Kidney (tissue), 14 donors: ENCODE measurements around the gene WDHD1. TPM values are rescaled to one million over a fixed set of nuclear protein-coding genes. Genes with fewer than 3 reads are reported as not detected.

Experiments
- DNase-seq, 5 donors: peaks; one replicate each; pipeline ENCODE4 v3.0.0-alpha.2; 2013 to 2020
- FAIRE-seq: peaks from 2 replicates; lab custom pipeline; 2012; peaks lifted over from hg19 to GRCh38; lab: Jason Lieb, UNC
- H3K27ac ChIP-seq, 2 donors: one replicate each; pipeline ENCODE4 v1.7.0; 2013; ENCODE audit warnings: low read depth in 2 of 2, low read length in 2 of 2, inconsistent platforms in 1 of 2
- H3K27me3 ChIP-seq: one replicate; pipeline ENCODE4 v1.7.1; 2013; ENCODE audit warnings: low read length, inconsistent platforms; ENCODE audit not compliant: control insufficient read depth, insufficient read depth
- H3K36me3 ChIP-seq, 3 donors: one replicate each; pipeline versions ENCODE4 v1.7.0 to v1.7.1; 2013; ENCODE audit warnings: low read length in 3 of 3, control low read depth in 1 of 3, inconsistent platforms in 1 of 3; ENCODE audit not compliant: insufficient read depth in 3 of 3, control insufficient read depth in 2 of 3
- H3K4me1 ChIP-seq, 3 donors: one replicate each; pipeline versions ENCODE4 v1.7.0 to v1.7.1; 2013; ENCODE audit warnings: low read length in 3 of 3, inconsistent platforms in 1 of 3, low read depth in 1 of 3; ENCODE audit not compliant: control insufficient read depth in 2 of 3, insufficient read depth in 2 of 3
- H3K4me3 ChIP-seq, 3 donors: one replicate each; pipeline versions ENCODE4 v1.7.0 to v1.8.1; 2013; ENCODE audit warnings: low read length in 3 of 3, control low read depth in 1 of 3, inconsistent platforms in 1 of 3
- H3K9ac ChIP-seq, 3 donors: one replicate each; pipeline versions ENCODE4 v1.7.0 to v1.7.1; 2013; ENCODE audit warnings: low read length in 3 of 3, control low read depth in 1 of 3, inconsistent platforms in 1 of 3
- H3K9me3 ChIP-seq, 3 donors: one replicate each; pipeline versions ENCODE4 v1.7.0 to v1.7.1; 2013; ENCODE audit warnings: low read length in 3 of 3, control low read depth in 1 of 3, inconsistent platforms in 1 of 3; ENCODE audit not compliant: control insufficient read depth in 2 of 3, insufficient read depth in 1 of 3
- intact Hi-C: fragments of 100-400 bp; cut with DNase I; formaldehyde crosslinking; loops from one replicate; pipeline ENCODE4 v1.11.1; 2022
- polyA plus RNA-seq: library from polyadenylated mRNA; stranded (reverse); fragments of 350-450 nt; fragmentation: Illumina TruSeq; extraction: RNeasy Lipid Tissue Mini Kit (QIAGEN cat#74804); gene quantifications from one replicate; pipeline ENCODE4 v1.2.3, GENCODE V29; 2014; ENCODE audit warnings: low read depth, low replicate concordance; ENCODE audit not compliant: insufficient read depth
- total RNA-seq: library from RNA; stranded (reverse); fragmentation: NEBNext Ultra II Directional; extraction: Animal tissue kit (Norgen Biotek cat#: 25700); gene quantifications from one replicate; pipeline ENCODE4 v1.2.1, GENCODE V29; 2021
- TF ChIP-seq, protein P1 (sequence below): IDR thresholded peaks from 3 replicates; pipeline ENCODE4 v1.5.1; 2012; ENCODE audit warnings: mild to moderate bottlenecking, moderate library complexity, borderline replicate concordance; ENCODE audit not compliant: insufficient read depth; ENCODE audit errors: extremely low read depth
- donor health status: control.
- donor health status: control.
- donor health status: control.
- donor health status: control.
- donor health status: control.
- donor health status: DM: yes; HTN: yes; CAD: no.
- donor health status: Normal renal cell carcinoma (clear cell type).

WDHD1 gene
- total and polyA plus RNA-seq, 2 donors from 2014 or later = 1.8 to 3.3 TPM

DNA sequence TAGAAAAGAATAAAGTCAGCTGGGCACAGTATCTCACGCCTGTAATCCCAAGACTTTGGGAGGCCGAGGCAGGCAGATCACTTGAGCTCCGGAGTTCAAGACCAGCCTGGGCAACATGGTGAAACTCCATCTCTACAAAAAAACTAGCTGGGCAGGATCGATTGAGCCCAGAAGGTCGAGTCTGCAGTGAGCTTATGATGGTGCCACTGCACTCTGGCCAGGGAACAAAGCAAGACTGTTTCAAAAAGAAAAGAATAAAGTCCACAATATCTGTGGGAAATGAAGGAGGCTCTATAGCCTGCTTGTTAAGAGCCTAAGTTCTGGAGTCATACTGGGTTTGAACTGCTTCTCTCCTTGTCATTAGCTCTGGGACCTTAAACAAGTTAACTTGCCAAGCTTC, 32.4 kb upstream of the WDHD1 start:
- intact Hi-C loops = no loop called here
- Histone ChIP-seq H3K4me1 (peaks cover 0 to 10% (median 5%) of the 10 kb centered on the region in 3 donors), H3K36me3 (peaks cover 0 to 11% (median 7%) of the 10 kb centered on the region in 3 donors), H3K9ac (no peak overlapping the region), H3K27me3 (no peaks in the 10 kb centered on the region), H3K9me3 (no peaks in the 10 kb centered on the region), H3K4me3 (no peak overlapping the region), H3K27ac (no peak overlapping the region)
- TF ChIP-seq, protein P1, sequence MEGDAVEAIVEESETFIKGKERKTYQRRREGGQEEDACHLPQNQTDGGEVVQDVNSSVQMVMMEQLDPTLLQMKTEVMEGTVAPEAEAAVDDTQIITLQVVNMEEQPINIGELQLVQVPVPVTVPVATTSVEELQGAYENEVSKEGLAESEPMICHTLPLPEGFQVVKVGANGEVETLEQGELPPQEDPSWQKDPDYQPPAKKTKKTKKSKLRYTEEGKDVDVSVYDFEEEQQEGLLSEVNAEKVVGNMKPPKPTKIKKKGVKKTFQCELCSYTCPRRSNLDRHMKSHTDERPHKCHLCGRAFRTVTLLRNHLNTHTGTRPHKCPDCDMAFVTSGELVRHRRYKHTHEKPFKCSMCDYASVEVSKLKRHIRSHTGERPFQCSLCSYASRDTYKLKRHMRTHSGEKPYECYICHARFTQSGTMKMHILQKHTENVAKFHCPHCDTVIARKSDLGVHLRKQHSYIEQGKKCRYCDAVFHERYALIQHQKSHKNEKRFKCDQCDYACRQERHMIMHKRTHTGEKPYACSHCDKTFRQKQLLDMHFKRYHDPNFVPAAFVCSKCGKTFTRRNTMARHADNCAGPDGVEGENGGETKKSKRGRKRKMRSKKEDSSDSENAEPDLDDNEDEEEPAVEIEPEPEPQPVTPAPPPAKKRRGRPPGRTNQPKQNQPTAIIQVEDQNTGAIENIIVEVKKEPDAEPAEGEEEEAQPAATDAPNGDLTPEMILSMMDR = no peak
- FAIRE-seq (no peak), DNase-seq (no peak)

DNA sequence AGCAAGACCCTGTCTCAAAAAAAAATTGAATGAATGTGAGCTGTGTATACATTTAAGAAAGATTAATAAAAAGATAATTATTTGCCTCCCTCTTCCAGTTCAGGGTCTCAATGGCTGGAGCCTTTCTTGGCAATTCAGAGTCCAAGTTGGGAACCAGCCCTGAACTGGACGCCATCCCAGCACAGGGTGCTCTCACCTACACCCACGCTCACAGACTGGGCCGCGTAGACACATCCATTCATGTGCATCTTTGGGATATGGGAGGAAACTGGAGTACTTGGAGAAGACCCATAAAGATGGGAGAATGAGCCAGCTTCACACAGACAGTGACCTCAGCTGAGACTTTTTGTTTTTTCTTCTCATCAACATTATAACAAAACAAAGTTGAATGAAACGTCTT, 31.0 kb upstream of the WDHD1 start:
- no peaks in the 10 kb centered on the region for H3K9me3 ChIP-seq
- peaks cover 0 to 5% (median 2%) of the 10 kb centered on the region in 3 donors for H3K36me3 ChIP-seq
- FAIRE-seq (no peak), DNase-seq (no peak)
- intact Hi-C loops = no loop called here
- no peak overlapping the region for H3K4me3 ChIP-seq
- H3K9ac ChIP-seq = no peak overlapping the region
- TF ChIP-seq, protein P1 = no peak
- peaks cover 0 to 12% (median 10%) of the 10 kb centered on the region in 3 donors for H3K4me1 ChIP-seq
- no peaks in the 10 kb centered on the region for H3K27me3 ChIP-seq
- no peak overlapping the region for H3K27ac ChIP-seq

DNA sequence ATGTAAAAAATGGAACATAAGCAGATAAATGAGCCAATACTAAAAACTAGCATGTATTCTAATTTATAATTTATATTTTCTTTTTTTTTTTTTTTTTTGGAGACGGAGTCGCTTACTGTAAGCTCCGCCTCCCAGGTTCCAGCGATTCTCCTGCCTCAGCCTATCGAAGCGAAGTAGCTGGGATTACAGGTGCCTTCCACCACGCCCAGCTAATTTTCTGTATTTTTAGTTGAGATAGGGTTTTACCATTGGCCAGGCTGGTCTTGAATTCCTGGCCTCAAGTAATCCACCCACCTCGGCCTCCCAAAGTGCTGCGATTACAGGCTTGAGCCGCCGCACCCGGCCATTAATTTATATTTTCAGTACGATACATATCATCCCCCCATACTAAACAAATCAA, 27.2 kb upstream of the WDHD1 start:
- intact Hi-C loops = no loop called here
- Histone ChIP-seq H3K4me3 (no peak overlapping the region), H3K36me3 (peaks cover 0 to 3% (median 0%) of the 10 kb centered on the region in 3 donors), H3K27me3 (no peaks in the 10 kb centered on the region), H3K4me1 (peaks cover 0 to 17% (median 10%) of the 10 kb centered on the region in 3 donors), H3K9me3 (no peaks in the 10 kb centered on the region), H3K27ac (no peak overlapping the region), H3K9ac (no peak overlapping the region)
- no peak for FAIRE-seq
- TF ChIP-seq, protein P1 = no peak
- DNase-seq = no peak

DNA sequence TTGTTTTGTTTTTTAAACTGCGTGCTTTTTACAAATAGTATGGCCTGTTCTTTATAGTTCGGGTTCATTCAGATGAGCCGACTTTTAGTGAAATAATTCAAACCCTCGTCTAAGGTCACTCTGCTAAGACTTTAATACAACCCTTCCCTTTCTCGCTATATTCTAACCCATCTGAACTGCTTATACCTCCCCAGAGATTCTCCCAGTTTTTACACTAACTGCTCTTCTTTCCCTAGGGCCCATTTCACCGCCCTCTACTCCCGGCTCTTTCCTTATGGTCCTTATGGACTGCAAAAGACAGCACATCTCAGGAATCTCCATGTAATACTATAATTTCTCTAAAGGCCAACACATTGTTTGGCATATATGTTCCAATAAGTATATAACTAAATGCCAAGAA, 26.6 kb upstream of the WDHD1 start:
- Histone ChIP-seq H3K4me3 (peak overlapping the region in 2 of 3 donors; percentile 87 to 98), H3K9ac (no peak overlapping the region), H3K36me3 (peaks cover 0 to 3% (median 0%) of the 10 kb centered on the region in 3 donors), H3K27me3 (no peaks in the 10 kb centered on the region), H3K9me3 (no peaks in the 10 kb centered on the region), H3K27ac (peak overlapping the region in 1 of 2 donors; percentile 100), H3K4me1 (peaks cover 0 to 17% (median 10%) of the 10 kb centered on the region in 3 donors)
- FAIRE-seq (no peak), DNase-seq (no peak)
- intact Hi-C loops = no loop called here
- TF ChIP-seq, protein P1 = no peak
